ENCODE measurements around the gene SELENON. TPM values are rescaled to one million over a fixed set of nuclear protein-coding genes. Genes with fewer than 3 reads are reported as not detected.

The SELENON gene
- total and polyA plus RNA-seq, 2 of the 13 experiments (the other 11 are each of a cell fraction or from before 2014, with no cell fraction given): 3.8 to 8.0 TPM

- peak; percentile 72 for TF ChIP-seq WIZ (CRISPR knock-in tag; IDR thresholded peaks at IDR 0.05)
- TF ChIP-seq FOXJ3 (CRISPR knock-in tag; IDR thresholded peaks at IDR 0.05; ENCODE audit: borderline replicate concordance): no peak
- TF ChIP-seq ZNF331 (CRISPR knock-in tag; IDR thresholded peaks at IDR 0.05): peak; percentile 76
- peak; percentile 89 for TF ChIP-seq ZNF547 (CRISPR knock-in tag; IDR thresholded peaks at IDR 0.05)
- TF ChIP-seq EZH2 (conservative IDR thresholded peaks at IDR 0.05; ENCODE audit: low read depth, low read length): no peak
- TF ChIP-seq ZBTB2 (CRISPR knock-in tag; IDR thresholded peaks at IDR 0.05; ENCODE audit: low read depth): peak; percentile 86
- peak; percentile 91; the same call in 1 of the 2 replicates for TF ChIP-seq ZNF274 (CRISPR knock-in tag; IDR thresholded peaks at IDR 0.05)
- peak; percentile 67; the same call in 1 of the 2 replicates for TF ChIP-seq ATF7-NPFF (CRISPR knock-in tag; IDR thresholded peaks at IDR 0.05; ENCODE audit: low read depth)
- TF ChIP-seq HMGXB3 (CRISPR knock-in tag; IDR thresholded peaks at IDR 0.05; ENCODE audit: borderline replicate concordance): peak; percentile 70; the same call in 1 of the 2 replicates
- TF ChIP-seq ZNF430 (CRISPR knock-in tag; IDR thresholded peaks at IDR 0.05): 0 out of 2 replicates have a peak, but pooled peaks have one; percentile 63
- TF ChIP-seq MEIS1 (CRISPR knock-in tag; IDR thresholded peaks at IDR 0.05; ENCODE audit: borderline replicate concordance): peak; percentile 45; the same call in 1 of the 2 replicates
- peak; percentile 26; the same call in 1 of the 2 replicates for TF ChIP-seq NFYC (CRISPR knock-in tag; IDR thresholded peaks at IDR 0.05)
- TF ChIP-seq ZBTB7A (CRISPR knock-in tag; IDR thresholded peaks at IDR 0.05): peak; percentile 72
- TF ChIP-seq ZNF766 (CRISPR knock-in tag; IDR thresholded peaks at IDR 0.05; ENCODE audit: borderline replicate concordance): no peak
- TF ChIP-seq RFXANK (CRISPR knock-in tag; IDR thresholded peaks at IDR 0.05): peak; percentile 27; the same call in 1 of the 2 replicates
- peak; percentile 96; the same call in 1 of the 2 replicates for TF ChIP-seq ZBTB25 (CRISPR knock-in tag; IDR thresholded peaks at IDR 0.05)
- peak; percentile 46; the same call in 1 of the 2 replicates for TF ChIP-seq HMG20A (CRISPR knock-in tag; IDR thresholded peaks at IDR 0.05; ENCODE audit: borderline replicate concordance)
- TF ChIP-seq ZNF12 (CRISPR knock-in tag; IDR thresholded peaks at IDR 0.05): peak; percentile 45; the same call in 1 of the 2 replicates
- TF ChIP-seq TCF7L2 (IDR thresholded peaks at IDR 0.05; ENCODE audit: low read depth, low read length): no peak
- no peak for TF ChIP-seq SATB2 (CRISPR knock-in tag; IDR thresholded peaks at IDR 0.05)
- TF ChIP-seq ZNF800 (CRISPR knock-in tag; IDR thresholded peaks at IDR 0.05): peak; percentile 48; the same call in 1 of the 2 replicates
These were observed 19.7 kb downstream of the SELENON start, which contains the start of gene MTFR1L (continued) for GRCh38 chr1:25819491-25820246.
